LNCAP (cell line): ENCODE measurements around the gene LMOD3.

Source experiments
- CTCF ChIP-seq: fragments of 450-650 bp; IDR thresholded peaks from 2 replicates; pipeline ENCODE4 v1.5.1; 2017; ENCODE audit warnings: mild to moderate bottlenecking

The LMOD3 gene

GRCh38 chr3:69066121-69066520 lies 56.3 kb downstream of the LMOD3 start:
- no peak for TF ChIP-seq CTCF

- no peak for TF ChIP-seq CTCF
Measured at GRCh38 chr3:69065318-69065964, 57.0 kb downstream of the LMOD3 start.

GRCh38 chr3:69063636-69064035 lies 58.8 kb downstream of the LMOD3 start:
- TF ChIP-seq CTCF: no peak

- no peak for TF ChIP-seq CTCF
Measured at GRCh38 chr3:69059688-69060087, 62.7 kb downstream of the LMOD3 start.

- no peak for TF ChIP-seq CTCF
Measured at GRCh38 chr3:69058947-69059224, 63.5 kb downstream of the LMOD3 start.

GRCh38 chr3:69058180-69058946 lies 64.0 kb downstream of the LMOD3 start:
- no peak for TF ChIP-seq CTCF
